Lower leg skin (tissue), 4 donors: ENCODE data around the gene TSEN15. TPM values are rescaled to one million over a fixed set of nuclear protein-coding genes. Genes with fewer than 3 reads are reported as not detected.

Source experiments
- DNase-seq, 2 donors: peaks; one replicate each; pipeline ENCODE4 v3.0.0-alpha.2; 2019; ENCODE audit warnings: low spot score in 2 of 2
- H3K4me3 ChIP-seq: fragments of 200-600 bp; sonication (generic); 2 replicates; pipeline ENCODE4 v1.5.1; 2017; ENCODE audit warnings: mild to moderate bottlenecking, low read depth; ENCODE audit not compliant: poor library complexity, severe bottlenecking
- POLR2A ChIP-seq, 2 donors: fragments of 450-650 bp; IDR thresholded peaks; one replicate each; pipeline ENCODE4 v1.6.1; 2016 to 2017; ENCODE audit warnings: antibody characterized with exemption in 2 of 2, mild to moderate bottlenecking in 1 of 2, moderate library complexity in 1 of 2
- WGBS, 2 donors: methylation state at CpG; one replicate each; pipeline ENCODE4 v1.1.5; 2018; 5-methylcytosine and 5-hydroxymethylcytosine counted together
- intact Hi-C: fragments of 100-400 bp; cut with DNase I; formaldehyde crosslinking; loops from one replicate; pipeline ENCODE4 v1.15.0; 2023; ENCODE audit warnings: low total_unique reads
- total RNA-seq, 4 donors: library from RNA; depleted of rRNA; stranded (reverse); fragments of >200 nt; gene quantifications; one replicate each; pipeline ENCODE4 v1.1.0, GENCODE V29; 2016
- TF ChIP-seq, protein P1 (sequence below), 3 donors: fragments of 450-650 bp; IDR thresholded peaks; one replicate each; pipeline ENCODE4 v1.5.1; 2016; ENCODE audit warnings: antibody characterized with exemption in 3 of 3, mild to moderate bottlenecking in 3 of 3, moderate library complexity in 2 of 3

Gene TSEN15
- total RNA-seq = 10 to 100 TPM in 3 of 4 donors, 1 to 10 TPM in 1; 6.8 to 35.9 (median 12.8) TPM

DNA sequence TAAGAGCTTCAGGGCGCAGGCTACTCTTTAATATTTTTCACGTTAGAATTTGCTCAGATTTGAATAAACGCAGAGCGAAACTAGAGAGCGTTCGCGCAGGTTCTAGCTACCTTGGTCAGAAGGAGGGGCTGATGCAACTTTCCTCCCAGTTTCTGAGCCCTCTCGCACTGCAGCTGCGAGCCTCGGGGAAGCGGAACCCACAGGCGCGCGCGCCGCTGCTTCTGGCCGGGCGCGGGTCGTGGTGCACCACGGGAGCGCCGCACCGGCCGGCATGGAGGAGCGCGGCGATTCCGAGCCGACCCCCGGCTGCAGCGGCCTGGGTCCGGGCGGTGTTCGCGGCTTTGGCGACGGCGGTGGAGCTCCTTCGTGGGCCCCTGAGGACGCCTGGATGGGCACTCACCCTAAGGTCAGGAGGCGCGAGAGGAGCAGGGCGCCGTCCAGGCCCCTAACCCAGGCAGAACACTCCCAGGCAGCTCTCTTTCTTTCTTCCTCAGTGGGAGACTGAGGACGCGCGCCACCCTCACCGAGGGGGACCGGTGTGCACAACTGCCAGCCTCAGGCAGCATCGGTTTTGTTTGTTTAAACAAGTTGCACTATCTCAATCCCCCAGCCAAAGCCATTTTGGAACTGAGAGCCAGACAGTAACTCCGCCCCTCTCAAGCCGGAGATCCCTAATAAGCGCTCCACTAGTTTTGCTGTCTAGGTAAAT, at the start of gene TSEN15:
TSEN15 (plus strand) TSS at position 246 of the 709 bp plus-strand sequence; CDS start at position 272, 26 bp downstream.
- peak within 1 kb of the TSS; percentile 97 for H3K4me3 ChIP-seq
- intact Hi-C loops = no loop called here
- peak; percentile 54 to 94 for DNase-seq
- 0 to 1% methylated on average over 25 to 32 of the region's 54 CpGs for WGBS, 2 donors
- no peak for TF ChIP-seq POLR2A (IDR thresholded peaks at IDR 0.05)
- TF ChIP-seq, protein P1, sequence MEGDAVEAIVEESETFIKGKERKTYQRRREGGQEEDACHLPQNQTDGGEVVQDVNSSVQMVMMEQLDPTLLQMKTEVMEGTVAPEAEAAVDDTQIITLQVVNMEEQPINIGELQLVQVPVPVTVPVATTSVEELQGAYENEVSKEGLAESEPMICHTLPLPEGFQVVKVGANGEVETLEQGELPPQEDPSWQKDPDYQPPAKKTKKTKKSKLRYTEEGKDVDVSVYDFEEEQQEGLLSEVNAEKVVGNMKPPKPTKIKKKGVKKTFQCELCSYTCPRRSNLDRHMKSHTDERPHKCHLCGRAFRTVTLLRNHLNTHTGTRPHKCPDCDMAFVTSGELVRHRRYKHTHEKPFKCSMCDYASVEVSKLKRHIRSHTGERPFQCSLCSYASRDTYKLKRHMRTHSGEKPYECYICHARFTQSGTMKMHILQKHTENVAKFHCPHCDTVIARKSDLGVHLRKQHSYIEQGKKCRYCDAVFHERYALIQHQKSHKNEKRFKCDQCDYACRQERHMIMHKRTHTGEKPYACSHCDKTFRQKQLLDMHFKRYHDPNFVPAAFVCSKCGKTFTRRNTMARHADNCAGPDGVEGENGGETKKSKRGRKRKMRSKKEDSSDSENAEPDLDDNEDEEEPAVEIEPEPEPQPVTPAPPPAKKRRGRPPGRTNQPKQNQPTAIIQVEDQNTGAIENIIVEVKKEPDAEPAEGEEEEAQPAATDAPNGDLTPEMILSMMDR (IDR thresholded peaks at IDR 0.05) = no peak

DNA sequence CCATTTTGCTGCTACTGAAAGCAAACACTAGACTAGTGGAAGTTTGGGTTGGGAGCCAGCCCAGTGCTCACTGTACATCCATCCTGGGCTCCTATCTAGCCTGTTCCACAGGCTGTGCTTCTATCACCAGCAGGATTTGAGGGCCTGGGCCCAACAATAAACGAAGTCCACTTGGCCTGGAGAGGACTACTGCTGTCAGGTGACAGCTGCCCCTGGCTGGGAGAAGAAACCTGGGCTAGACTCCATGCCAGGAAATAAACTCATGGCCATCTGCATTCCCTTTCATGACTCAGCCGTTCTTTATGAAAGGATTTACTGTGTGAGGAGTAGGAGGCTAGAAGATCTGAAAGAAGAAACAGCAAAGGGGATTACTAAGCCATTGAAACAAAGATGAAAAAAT, 49.5 kb upstream of the TSEN15 start:
- intact Hi-C loops = no loop called here
- 45 to 49% methylated on average over 2 of the region's 2 CpGs for WGBS, 2 donors
- no peak overlapping the region for H3K4me3 ChIP-seq
- no peak for TF ChIP-seq POLR2A (IDR thresholded peaks at IDR 0.05)
- TF ChIP-seq, protein P1 (IDR thresholded peaks at IDR 0.05) = no peak
- no peak for DNase-seq

DNA sequence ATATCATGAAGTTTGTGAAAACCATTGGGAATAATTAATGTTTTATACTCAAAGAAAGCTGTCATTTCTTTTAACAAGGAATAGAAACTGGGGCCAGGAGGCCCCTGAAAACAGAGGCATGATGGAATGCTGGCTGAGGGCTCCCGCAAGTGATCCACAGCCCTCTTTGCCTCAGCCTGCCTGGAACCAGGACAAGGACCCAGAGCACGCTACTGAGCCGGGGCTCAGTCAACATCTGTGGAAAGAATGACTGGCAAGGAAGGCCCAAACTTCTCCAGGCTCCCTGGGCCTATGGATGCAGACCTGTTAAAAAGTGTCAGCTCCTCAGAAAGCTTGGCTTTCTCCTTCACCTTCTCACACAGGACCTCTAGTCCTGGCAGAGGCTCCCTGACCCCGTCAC, 46.6 kb upstream of the TSEN15 start:
- WGBS, 2 donors = 94 to 98% methylated on average over 4 of the region's 4 CpGs
- TF ChIP-seq POLR2A (IDR thresholded peaks at IDR 0.05) = no peak
- TF ChIP-seq, protein P1 (IDR thresholded peaks at IDR 0.05) = no peak
- H3K4me3 ChIP-seq = no peak overlapping the region
- intact Hi-C loops = no loop called here
- no peak for DNase-seq

DNA sequence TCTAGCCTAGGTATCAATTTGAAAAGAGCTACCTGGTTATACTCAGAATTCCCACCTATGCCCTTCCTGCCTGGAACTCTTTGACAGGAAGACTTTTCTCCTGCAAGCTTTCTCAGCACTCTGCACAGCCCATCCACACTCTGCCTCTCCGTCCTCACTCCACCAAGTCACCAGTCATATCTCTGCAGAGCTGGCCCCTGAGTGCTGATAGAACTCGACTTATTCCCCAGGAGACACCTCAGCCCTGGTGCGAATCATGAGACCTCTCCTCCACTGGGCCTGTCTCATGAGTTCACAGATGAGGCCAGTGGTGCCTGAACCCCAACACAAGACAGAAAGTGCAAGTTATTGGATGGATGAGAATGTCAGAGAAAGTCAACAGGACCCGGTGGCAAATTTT, 46.0 kb upstream of the TSEN15 start:
- DNase-seq = no peak
- intact Hi-C loops = no loop called here
- TF ChIP-seq POLR2A (IDR thresholded peaks at IDR 0.05) = no peak
- TF ChIP-seq, protein P1 (IDR thresholded peaks at IDR 0.05) = no peak
- H3K4me3 ChIP-seq = no peak overlapping the region
- WGBS, 2 donors = 87 to 88% methylated on average over 4 of the region's 4 CpGs

DNA sequence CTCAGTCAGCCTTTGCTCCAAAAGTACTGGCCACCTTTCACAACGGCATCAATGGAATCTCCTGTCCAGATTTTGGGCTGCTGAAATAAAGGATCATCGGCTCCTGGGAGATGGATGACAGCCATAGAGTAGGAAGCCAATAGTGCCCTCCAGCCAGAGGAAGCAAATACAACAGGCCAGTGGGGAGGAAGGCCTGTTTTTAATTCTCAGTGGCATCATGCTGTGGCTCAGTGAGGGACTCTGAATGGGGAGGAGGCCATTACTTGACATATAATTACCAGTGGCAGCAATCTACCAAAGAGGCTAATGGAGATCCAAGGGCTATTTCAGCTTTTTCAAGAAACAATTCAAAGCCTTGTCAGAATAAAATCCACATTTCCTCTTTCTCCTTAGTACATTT, 40.7 kb upstream of the TSEN15 start:
- TF ChIP-seq POLR2A (IDR thresholded peaks at IDR 0.05) = no peak
- TF ChIP-seq, protein P1 (IDR thresholded peaks at IDR 0.05) = no peak
- DNase-seq = no peak
- intact Hi-C loops = no loop called here
- no peak overlapping the region for H3K4me3 ChIP-seq
- 31 to 60% methylated on average over 2 of the region's 2 CpGs for WGBS, 2 donors

DNA sequence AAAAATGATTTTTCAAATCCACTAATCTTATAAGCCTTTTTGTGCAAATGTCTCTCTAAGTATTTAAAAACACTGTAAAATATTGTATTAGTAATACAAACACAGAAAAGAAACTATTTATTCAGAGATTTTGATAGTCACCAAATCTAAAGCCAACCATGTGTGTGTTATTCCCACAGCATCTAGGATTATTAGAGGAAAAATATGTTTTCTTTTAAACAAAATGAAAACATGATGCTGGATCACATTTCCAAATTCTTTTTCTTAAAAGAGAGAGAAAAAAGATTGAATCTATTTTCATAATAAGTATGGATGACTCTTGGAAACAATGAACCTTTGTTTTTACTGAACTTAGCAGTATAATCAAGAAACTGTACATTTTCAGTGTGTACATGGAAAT, 39.3 kb upstream of the TSEN15 start:
- intact Hi-C loops = no loop called here
- TF ChIP-seq POLR2A (IDR thresholded peaks at IDR 0.05) = no peak
- TF ChIP-seq, protein P1 (IDR thresholded peaks at IDR 0.05) = no peak
- DNase-seq = no peak
- no peak overlapping the region for H3K4me3 ChIP-seq
